Frontal cortex (tissue), 4 donors: ENCODE results near the gene ATOH8. TPM values are rescaled to one million over a fixed set of nuclear protein-coding genes. Genes with fewer than 3 reads are reported as not detected.
A peak's percentile ranks its signal among the peaks of the same experiment; 100 is the strongest.

Source experiments
- DNase-seq, 2 donors: peaks; one replicate each; pipeline ENCODE4 v3.0.0; 2012; ENCODE audit warnings: low spot score in 2 of 2
- FAIRE-seq: peaks from 2 replicates; lab custom pipeline; 2012; peaks lifted over from hg19 to GRCh38; lab: Jason Lieb, UNC
- total RNA-seq: library from RNA; depleted of rRNA; stranded (reverse); fragments of >200 nt; gene quantifications from one replicate; pipeline ENCODE4 v1.2.3, GENCODE V29; 2014
- donor health status: control.
- donor health status: control.
- donor health status: control.

ATOH8 gene
- total RNA-seq, 1 donor from 2014 or later = 2.0 TPM

DNA sequence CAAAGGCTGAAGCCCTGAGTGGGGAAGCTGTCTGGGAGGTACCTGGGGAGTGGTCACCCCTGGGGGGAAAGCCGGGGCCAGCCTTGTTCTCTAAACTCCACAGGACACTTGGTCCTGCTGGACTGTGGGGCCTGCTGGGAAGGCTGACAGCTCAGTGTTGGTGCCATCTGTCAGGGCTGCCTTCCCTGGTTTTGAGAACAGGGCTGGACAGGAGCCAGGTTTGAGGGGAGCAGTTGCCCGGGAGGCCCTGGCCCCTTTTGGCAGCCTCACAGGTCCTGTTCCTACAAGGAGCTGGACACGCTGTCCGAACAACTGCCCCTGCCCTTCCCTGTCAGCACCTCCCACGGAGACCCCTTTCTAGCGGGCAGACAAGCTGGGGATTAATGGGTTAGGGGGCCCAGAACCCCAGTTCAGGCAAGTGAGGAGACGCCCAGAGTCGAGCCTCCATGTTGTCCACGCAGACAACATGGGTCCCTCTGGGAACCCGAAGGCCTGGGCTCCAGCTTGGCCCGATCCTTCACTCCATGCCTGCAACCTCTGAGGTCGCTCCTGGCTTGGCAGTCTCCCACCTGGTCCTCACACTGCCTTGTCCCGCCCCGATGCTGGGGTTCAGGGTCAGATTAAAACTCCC, 40.8 kb downstream of the ATOH8 start:
- FAIRE-seq = no peak
- no peak for DNase-seq

DNA sequence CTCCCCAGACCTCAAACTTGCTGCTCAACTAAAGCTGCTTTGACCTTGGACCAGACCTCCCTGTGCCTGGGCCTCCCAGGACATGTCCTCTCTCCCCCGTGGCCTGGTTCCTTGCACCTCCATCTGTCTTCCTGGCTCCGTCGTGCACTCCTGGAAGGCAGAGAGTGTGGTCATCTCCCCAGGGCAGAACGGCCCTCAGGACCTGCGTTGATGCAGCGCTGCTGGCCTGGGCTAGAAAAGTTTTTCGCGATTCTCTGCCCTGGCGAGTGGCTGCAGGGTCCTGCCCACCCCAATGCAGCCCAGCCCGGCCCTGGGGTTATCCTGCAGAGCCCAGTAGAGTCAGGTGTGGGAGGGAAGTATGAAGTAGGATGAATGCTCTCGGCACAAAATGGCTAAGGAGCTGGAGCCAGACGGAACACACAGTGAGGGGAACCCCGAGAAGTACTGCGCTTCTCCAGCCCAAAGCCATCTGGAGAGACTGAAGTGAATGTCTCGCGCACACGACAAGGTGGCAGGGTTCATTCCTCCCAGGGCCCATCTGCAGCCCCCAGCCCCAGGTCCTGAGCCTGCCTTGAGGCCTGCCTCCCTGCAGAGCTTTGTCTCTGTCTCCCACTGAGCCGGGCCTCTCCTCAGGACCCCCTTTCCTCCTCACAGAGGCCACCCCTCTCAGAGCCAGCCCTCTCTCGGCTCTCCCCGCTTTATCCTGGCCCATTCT, 41.7 kb downstream of the ATOH8 start:
- FAIRE-seq (no peak), DNase-seq (no peak)

DNA sequence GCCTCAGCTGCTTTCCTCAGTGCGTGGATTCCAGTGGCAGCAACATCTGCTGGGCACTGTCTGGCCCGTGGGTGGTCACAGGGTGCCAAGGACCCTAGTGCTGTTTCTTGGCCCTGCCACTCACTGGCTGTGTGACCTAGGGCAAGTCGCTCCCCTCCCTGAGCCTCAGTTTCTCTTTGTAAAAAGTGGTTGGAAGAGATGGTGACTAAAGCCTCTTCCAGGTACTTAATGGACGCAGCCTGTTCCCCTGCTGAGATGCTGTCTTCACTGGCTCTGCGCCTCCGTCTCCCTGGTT, 42.2 kb downstream of the ATOH8 start:
- FAIRE-seq (no peak), DNase-seq (no peak)

DNA sequence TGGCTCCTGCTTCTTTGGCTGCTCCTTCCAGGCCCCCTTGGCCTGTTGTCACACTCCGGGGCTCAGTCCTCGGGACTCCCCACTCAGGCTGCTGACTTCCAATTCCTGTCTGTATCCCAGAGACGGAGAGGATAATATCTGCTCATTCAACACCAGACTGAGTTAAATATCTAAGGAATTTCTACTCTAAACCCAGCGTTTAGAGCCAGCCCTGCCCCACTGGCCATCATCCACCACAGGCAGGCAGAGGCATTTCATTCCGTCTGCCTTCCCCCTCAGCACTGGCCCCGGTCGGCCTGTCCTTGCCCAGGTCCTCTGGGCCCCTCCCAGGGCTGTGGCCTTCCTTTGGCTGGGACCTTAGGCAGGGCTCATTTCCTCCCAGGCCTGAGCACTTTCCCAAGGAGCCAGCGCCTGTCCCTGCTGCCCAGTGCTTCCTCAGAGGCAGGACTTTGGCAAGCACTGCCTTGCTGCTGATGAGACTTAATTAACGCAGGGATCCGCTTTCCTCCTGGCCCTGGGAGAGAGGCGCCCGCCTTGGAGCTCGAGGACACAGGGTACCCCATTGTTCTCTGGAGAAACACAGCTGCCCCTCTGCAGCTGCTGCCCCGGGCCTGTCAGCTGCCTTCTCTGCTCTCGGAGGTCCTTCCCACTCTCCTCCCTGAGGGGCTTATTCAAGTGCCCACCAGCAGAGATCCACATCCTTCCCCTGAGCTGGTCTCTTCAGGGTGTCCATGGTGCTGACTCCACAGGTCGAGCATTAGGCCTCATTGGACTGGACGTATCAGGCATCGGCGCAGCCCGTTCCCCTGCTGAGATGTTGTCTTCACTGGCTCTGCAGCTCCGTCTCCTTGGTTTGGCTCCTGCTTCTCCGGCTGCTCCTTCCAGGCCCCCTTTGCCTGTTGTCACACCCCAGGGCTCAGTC, 42.8 kb downstream of the ATOH8 start:
- DNase-seq (peak; percentile 54 to 59), FAIRE-seq (no peak)

DNA sequence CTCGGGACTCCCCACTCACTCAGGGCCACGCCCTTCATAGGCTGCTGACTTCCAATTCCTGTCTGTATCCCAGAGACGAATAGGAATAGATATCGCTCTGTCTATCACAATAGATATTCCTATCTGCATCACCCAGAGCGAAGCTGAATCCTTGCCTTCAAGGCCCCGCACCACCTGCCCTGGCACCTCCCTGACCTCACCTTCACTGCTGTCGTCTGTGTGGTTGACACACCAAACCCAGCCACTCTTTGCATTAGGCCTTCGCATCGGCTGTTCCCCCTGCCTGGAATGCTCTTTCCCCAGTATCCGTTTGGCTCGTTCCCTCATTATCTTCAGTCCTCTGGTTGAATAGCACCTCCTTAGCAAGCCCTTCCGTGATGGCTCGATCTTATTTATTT, 43.5 kb downstream of the ATOH8 start:
- FAIRE-seq (no peak), DNase-seq (no peak)

DNA sequence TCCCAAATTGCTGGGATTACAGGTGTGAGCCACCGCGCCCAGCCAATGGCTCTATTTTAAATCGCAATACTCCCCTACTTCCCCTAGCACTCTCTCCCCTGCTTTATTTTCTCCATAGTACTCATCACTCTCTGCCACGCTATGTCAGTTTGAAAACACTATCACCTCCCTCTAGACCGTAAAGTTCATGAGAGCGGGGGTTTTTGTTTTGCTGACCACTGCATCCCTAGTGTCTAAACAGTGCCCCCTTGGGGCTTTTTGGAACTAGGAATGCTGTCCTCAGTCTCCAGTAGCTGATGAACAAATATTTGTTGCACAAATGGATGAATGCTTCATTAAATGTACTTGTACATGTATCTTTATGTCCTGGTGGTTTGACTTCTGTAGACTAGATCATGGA, 44.1 kb downstream of the ATOH8 start:
- DNase-seq (peak in 1 of 2 donors; percentile 63), FAIRE-seq (no peak)

DNA sequence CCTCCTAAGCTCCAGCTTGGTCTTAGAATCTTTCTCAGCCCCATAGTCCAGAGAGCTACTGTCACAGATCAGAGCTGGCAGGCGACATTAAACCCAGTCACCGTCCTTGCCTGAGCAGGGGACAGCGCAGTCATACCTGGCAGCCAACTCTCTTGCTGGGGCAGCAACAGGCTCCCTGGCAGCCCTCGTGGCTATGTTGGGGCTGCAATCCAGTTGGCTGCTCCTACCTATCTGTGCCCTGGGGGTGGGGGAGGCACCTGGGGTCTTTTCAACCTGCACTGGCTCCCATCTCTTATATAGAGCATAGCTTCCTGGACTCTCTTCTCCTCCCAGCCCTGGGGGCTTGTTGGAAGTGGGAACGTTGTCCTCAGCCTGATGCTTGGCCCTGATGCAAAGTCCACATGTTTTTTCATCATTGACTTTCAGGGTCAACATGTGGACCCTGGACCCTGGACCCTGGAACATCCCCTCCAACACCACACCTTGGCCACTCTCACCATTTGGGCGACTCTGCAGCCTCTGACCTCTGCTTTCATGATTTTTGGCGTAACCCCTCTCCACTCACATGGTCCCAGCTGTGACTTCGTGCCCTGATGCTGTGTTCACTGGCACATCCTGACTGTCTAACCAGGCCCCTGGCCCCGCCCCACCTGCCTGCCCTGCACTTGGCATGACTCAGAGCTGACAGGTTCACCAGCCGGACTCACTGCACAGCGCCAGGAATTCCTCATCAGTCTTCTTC, 45.6 kb downstream of the ATOH8 start:
- FAIRE-seq (no peak), DNase-seq (no peak)

DNA sequence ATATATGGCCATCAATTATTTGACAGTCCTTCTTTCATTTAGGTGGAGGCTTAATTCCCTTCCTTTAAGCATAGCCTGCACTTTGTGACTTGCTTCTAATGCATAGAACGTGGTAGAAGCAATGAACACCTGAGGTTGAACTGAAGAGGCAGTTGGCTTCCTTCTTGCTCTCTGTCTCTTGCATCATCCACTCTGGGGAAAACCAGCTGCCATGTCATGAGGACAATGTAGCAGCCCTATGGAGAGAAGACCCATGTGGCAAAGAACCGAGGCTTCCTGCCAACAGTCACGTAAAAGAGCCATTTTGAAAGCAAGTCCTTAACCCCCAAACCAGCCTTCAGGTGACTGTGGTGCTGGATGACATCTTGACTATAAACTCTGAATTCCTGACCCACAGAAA, 46.8 kb downstream of the ATOH8 start:
- DNase-seq (no peak), FAIRE-seq (no peak)

DNA sequence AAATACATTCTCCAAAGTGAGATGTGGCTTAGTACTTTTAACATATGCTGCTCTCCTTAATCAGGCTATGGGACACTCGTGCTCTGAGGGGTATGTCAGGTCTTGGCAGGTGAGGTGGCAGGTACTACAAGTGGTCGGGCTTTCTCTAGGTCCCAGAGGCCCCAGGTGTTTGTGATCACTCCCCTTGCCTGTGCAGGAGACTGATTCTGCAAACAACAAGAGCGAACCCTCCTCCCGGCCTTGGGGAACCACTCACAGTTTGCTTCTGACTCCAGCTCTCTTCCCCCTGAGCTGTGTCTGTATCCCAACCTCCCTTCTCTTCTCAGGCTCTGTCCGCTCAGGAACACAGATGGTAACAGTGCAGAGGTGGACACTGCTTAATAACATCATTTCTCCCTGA, 48.1 kb downstream of the ATOH8 start:
- FAIRE-seq = no peak
- no peak for DNase-seq

DNA sequence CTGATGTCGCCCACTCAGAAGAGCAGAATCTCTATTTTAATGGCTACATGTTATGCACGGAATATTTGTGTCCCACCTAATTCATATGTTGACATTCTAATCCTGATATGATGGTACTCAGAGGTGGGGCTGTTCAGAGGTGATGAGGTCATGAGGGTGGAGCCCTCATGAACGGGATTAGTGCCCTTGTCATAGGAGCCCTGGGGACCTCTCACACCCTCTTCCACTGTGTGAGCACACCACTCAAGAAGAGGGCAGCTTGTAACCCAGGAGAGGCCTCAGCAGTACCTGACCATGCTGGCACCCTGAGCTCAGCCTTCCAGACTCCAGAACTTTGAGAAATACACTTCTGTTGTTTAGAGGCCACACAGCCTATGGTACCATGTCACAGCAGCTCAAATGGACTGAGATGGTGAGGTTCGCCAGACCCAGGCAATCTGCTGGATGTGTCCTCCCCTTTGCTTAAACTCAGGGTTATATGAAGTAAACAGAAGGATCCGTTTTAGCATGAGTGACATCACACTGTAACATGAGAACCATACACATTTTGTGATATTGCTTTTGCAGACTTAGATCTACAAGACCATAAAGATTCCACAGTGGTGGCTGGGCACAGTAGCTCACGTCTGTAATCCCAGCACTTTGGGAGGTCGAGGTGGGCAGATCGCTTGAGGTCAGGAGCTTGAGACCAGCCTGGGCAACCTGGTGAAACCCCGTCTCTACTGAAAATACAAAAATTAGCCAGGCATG, 48.7 kb downstream of the ATOH8 start:
- FAIRE-seq = no peak

DNA sequence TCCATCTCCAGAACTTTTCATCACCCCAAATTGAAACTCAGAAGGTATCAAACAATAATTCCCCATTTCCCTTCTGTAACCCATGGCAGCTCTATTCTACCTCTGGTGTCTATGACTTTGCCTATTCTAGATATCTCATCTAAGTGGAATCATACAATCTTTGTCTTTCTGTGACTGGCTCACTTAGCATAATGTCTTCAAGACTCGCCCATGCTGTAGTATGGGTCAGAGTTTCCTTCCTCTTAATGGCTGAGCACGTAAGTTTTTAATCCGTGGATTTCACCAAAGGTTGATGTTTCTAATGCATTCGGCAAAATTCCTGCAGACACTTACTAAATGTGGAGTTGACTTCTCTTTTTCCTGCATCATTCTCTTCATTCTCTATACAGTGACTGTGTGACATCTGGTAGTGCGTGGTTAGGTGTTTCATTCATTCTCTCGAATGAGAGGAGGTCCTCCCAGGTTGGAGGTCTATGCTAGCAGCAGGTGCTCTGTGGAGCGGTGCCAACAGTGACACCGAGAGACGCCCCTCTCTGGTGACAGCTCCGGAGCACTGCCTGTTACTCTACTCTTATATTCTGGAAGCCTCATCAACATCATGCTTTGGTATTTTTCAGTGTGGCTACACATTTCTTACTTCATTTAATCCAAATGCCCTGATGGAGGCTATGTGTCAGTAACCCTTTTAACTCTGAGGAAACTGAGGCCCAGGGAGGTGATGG, 50.1 kb downstream of the ATOH8 start:
- FAIRE-seq (no peak), DNase-seq (no peak)

More for the DNA sequence above, 48.7 kb downstream of the ATOH8 start:
- DNase-seq = no peak

DNA sequence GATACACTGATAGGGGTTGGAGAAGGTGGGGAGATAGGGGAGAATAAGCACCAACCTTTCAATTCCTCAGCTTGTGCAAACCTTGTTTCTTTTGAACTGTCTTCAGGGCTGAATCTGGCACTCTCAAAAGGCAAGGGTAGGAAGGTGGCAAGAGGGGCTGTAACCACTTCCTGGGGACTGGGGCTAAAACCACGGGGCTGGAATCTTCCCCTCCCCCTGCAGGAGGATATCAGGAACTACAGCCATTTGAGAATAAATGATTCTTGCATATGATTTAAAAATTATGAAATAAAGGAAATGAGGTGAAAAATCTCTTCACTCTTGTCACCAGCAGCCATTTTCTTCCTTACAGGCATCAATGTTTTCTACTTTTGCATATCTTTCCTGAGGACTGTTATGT, 50.8 kb downstream of the ATOH8 start:
- DNase-seq = no peak
- FAIRE-seq = no peak

DNA sequence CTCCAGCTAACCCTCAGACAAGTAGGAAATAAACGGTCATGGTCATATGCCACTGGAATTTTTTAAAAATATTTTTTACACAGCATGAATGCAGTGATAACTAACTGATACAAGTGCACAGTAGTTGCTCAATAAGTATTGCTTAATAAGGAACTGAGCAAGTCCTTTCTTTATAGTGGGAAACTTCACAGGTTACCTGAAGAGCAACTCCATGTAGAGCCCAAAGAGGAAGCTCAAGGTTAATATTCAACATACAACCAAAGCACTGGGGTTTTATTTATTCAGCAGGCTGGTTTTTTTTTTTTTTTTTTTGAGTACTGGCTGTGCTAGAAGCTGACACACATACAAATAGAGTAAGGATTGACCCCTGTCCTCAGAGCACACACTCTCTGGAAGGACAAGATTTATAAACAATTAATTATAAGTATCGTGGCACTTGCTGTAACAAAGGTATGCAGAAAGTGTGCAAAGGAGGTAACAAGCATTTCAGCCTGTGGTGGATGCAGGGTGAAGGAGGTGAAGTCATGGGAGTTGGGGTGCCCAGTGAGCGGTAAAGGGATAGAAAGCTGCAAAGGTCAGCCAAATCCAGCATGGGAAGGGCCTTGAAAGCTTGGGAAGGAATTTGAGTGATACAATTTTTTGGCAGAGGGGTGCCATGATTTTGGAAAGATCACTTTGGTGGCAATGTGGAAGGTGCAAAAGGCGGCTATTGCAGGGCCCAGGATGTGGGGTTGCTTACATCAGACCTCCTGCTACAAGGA, 52.7 kb downstream of the ATOH8 start:
- DNase-seq = no peak
- no peak for FAIRE-seq

DNA sequence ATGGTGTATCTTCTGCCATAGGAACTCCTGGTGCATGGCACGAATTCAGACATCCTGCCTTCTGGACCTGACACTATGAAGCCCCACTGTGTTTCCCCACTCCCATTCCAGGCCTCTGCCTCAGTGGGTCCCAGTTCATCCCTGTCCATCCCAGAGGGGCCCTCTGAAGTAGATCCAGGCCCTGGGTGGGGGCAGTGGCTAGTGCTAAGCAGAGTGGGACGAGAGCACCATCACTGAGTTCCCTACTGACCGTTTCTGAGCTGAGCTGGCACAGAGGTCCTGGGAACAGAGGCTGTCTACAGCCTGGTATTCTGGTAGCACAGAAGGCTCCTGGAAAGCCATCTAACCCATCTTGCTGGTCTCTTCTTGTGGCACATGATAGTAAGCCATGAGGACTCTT, 54.0 kb downstream of the ATOH8 start:
- FAIRE-seq = no peak
- DNase-seq = no peak

DNA sequence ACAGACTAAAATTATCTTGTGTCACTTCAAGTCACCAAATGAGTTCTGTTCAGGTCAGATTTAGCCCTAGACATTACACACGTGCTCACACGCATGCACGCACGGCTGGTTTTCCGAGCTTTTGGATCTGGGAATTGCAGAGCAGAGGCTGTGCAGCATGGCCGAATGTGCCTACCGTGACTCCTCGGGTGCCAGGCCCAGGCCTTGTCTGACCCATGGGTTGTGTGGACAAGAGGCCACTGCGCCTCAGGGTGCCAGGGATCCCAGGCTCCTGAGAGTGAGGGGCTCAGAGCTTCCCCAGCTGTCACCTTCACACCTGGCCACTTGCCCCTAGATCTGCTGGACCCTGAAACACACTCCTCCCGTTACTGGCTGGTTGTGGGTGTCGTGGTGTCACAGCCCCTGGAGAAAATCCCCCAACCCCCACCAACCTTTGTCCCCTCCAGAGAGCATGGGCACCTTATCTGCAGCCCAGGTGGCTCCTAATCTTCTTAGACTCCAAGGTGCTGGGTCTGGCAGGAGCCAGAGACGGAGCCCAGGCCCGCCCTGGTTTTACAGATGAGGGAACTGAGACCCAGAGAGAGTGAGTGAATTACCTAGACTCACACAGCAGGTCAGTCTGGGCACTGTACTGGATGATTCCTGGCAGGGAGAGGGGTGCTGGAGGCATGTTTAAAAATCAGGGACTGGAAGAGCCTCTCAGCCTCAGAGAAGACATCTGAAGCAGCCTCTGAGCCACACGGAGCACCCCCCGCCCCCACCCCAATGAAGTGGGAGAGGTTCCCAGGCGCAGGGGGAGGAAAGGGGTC, 56.8 kb downstream of the ATOH8 start:
- FAIRE-seq = no peak

DNA sequence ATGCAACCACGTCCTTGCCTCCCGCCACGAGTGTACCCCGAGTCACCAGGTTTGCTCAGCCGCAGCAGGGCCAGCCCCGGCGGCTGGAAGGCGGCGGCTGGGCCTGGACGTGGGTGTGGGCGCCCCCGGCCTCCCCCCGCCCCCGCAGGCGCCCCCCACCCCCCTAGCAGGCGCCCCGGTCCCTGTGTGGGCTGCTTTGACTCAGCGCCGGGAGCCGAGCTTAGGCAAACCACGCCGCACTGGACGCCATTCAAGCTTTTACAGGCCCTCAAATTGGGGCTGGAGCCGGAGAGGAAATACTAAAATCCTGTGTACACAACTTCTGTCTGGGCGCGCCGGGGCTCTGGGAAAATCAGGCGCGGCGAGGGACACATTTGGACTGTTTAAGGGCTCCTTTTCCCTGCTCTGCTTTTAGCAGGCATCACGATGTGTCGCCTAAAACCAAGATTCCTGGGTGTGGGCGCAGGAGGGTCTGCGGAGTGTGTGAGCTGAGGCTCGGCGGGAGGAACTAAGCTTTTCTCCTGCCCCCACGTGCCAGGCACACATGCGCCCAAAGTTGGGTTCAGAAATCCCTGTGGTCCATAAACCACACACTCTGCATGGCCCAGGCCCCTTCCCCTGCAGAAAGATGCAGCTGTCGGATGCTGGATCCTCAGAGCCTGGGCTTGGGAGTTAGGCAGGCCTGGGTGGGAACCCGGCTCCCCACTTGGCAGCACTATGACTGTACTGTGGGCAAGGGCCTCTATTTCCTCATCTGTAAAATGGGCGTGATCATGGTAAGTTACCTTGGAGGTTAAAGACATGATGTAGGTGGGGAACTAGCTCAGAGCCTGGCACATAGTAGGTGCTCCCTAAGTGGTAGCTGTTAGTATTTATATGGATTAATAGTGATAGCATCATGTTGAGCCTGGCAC, 57.6 kb downstream of the ATOH8 start:
- DNase-seq (no peak), FAIRE-seq (no peak)

More for the DNA sequence above, 56.8 kb downstream of the ATOH8 start:
- no peak for DNase-seq
